ENCODE measurements around the gene MAML2. TPM values are rescaled to one million over a fixed set of nuclear protein-coding genes. Genes with fewer than 3 reads are reported as not detected.

MAML2 gene
- total and polyA plus RNA-seq, 2 of the 8 experiments (the other 6 are each of a cell fraction or from before 2014, with no cell fraction given) = 3.8 to 6.6 TPM

GRCh38 chr11:96017856-96018255 is 325.1 kb downstream of the MAML2 start:
- 95% methylated on average over 3 of the region's 3 CpGs; no CpG with 5 or more reads in 1 of the 2 experiments for WGBS, 2 experiments (ENCODE audit: extremely low coverage in 1 of 2, insufficient coverage in 1 of 2, insufficient read length in 1 of 2, insufficient replicate concordance in 2 of 2, low coverage in 1 of 2, low lambda C conversion rate in 2 of 2, missing lambda C conversion rate in 1 of 2)
- no peak for TF ChIP-seq POLR2A (IDR thresholded peaks at IDR 0.05; ENCODE audit: control extremely low read depth in 1 of 2, low read depth in 2 of 2, low read length in 2 of 2)
- TF ChIP-seq KDM5A (IDR thresholded peaks at IDR 0.05; ENCODE audit: low read length) = no peak
- TF ChIP-seq CHD2 (IDR thresholded peaks at IDR 0.05; ENCODE audit: low read length) = no peak
- no peak for TF ChIP-seq SIN3A (conservative IDR thresholded peaks at IDR 0.05 in 1 of 2, IDR thresholded peaks at IDR 0.05 in 1 of 2; ENCODE audit: low read depth in 1 of 2, low read length in 2 of 2)
- no peak for TF ChIP-seq CTCF (IDR thresholded peaks at IDR 0.05; ENCODE audit: control extremely low read depth in 1 of 3, insufficient read depth in 1 of 3, low read depth in 1 of 3, low read length in 3 of 3)
- no peak for TF ChIP-seq CEBPB (IDR thresholded peaks at IDR 0.05; ENCODE audit: low read depth, low read length)
- TF ChIP-seq CHD1 (IDR thresholded peaks at IDR 0.05; ENCODE audit: low read depth, low read length) = no peak
- no peak for TF ChIP-seq POLR2AphosphoS5 (IDR thresholded peaks at IDR 0.05; ENCODE audit: low read depth, low read length)
- no peak for TF ChIP-seq FOSL1 (IDR thresholded peaks at IDR 0.05; ENCODE audit: insufficient read depth, low read depth, low read length)
- no peak for TF ChIP-seq POU5F1 (IDR thresholded peaks at IDR 0.05; ENCODE audit: low read depth, low read length)
- TF ChIP-seq RBBP5 (IDR thresholded peaks at IDR 0.05; ENCODE audit: borderline replicate concordance, low read depth, low read length) = no peak
- TF ChIP-seq CBX8 (IDR thresholded peaks at IDR 0.05; ENCODE audit: borderline replicate concordance, low read depth, low read length) = no peak

More at GRCh38 chr11:96017856-96018255, 325.1 kb downstream of the MAML2 start:
- H4K8ac ChIP-seq (ENCODE audit: extremely low read depth, insufficient read depth, low read length) = no peak overlapping the region
- H3K14ac ChIP-seq (ENCODE audit: insufficient read length) = no peak overlapping the region
- no peak overlapping the region for H3K18ac ChIP-seq (ENCODE audit: extremely low read depth, low read length)
- H3K4me3 ChIP-seq (ENCODE audit: extremely low read depth in 1 of 4, insufficient read depth in 2 of 4, low read depth in 3 of 4, low read length in 4 of 4) = no peak overlapping the region
- no peak overlapping the region for H3K23ac ChIP-seq (ENCODE audit: insufficient read length)
- H3K36me3 ChIP-seq (ENCODE audit: control insufficient read depth in 2 of 4, insufficient read depth in 4 of 4, low read length in 3 of 4) = no peaks in the 10 kb centered on the region
- H2BK20ac ChIP-seq (ENCODE audit: low read length) = no peak overlapping the region
- no peak overlapping the region for H2BK15ac ChIP-seq (ENCODE audit: low read length)
- no peaks in the 10 kb centered on the region for H3K79me2 ChIP-seq (ENCODE audit: control insufficient read depth in 1 of 2, insufficient read depth in 2 of 2, low read length in 2 of 2)
- H3K79me1 ChIP-seq (ENCODE audit: low read depth, low read length) = no peaks in the 10 kb centered on the region
- H3K4me2 ChIP-seq (ENCODE audit: insufficient read depth in 1 of 2, low read depth in 2 of 2, low read length in 2 of 2) = no peak overlapping the region
- H3K23me2 ChIP-seq (ENCODE audit: low read depth, low read length) = no peaks in the 10 kb centered on the region
- H2BK5ac ChIP-seq (ENCODE audit: low read depth, low read length) = no peak overlapping the region
- no peak overlapping the region for H3K4ac ChIP-seq (replicated peaks; ENCODE audit: insufficient read length, low read depth, low read length)
- no peak overlapping the region for H4K91ac ChIP-seq (replicated peaks; ENCODE audit: insufficient read length, low read length)
- peaks cover 0 to 10% (median 7%) of the 10 kb centered on the region in 4 experiments; a peak in 6 of 7 replicates for H3K4me1 ChIP-seq (replicated peaks in 1 of 4; ENCODE audit: control insufficient read depth in 3 of 4, insufficient read depth in 4 of 4, low read length in 3 of 4)
- no peaks in the 10 kb centered on the region for H3K9me3 ChIP-seq (ENCODE audit: insufficient read depth in 2 of 2, low read depth in 1 of 2, low read length in 1 of 2)
- peaks cover 0 to 2% (median 0%) of the 10 kb centered on the region in 4 experiments; a peak in 1 of 7 replicates for H3K27me3 ChIP-seq (replicated peaks in 1 of 4; ENCODE audit: control insufficient read depth in 3 of 4, extremely low read depth in 1 of 4, insufficient read depth in 3 of 4, low read length in 3 of 4)
- FAIRE-seq (no peak), DNase-seq (ENCODE audit: low read depth in 1 of 2, low spot score in 2 of 2) (no peak)
- H3K9ac ChIP-seq (replicated peaks in 1 of 4; ENCODE audit: extremely low read depth in 1 of 4, low read depth in 3 of 4, low read length in 3 of 4) = no peak overlapping the region
- H3K27ac ChIP-seq (ENCODE audit: low read depth, low read length) = no peak overlapping the region
- ChIA-PET CTCF (ENCODE audit: partially characterized antibody) (interaction anchor here (0.6 kb wide), 1 partner anchor 325 kb away, joined by 3 read pairs; the partner anchor contains the start of gene MAML2), POLR2A (ENCODE audit: partially characterized antibody) (interaction anchor here (1.7 kb wide), 1 partner anchor 94 kb away, joined by 4 read pairs; the partner anchor contains the start of gene MTMR2)
- peak overlapping the region; percentile 39 for H3K56ac ChIP-seq (replicated peaks; ENCODE audit: insufficient read length, low read depth, low read length)
- no peak overlapping the region for H2AFZ ChIP-seq (ENCODE audit: low read length)
- H4K20me1 ChIP-seq (replicated peaks in 1 of 2; ENCODE audit: control insufficient read depth in 1 of 2, insufficient read depth in 2 of 2, low read length in 2 of 2) = no peaks in the 10 kb centered on the region
- no peak overlapping the region for H2BK12ac ChIP-seq (ENCODE audit: low read depth, low read length)
- H2BK120ac ChIP-seq (replicated peaks; ENCODE audit: low read depth, low read length) = no peak overlapping the region
- no peak overlapping the region for H4K5ac ChIP-seq (ENCODE audit: insufficient read length, low read depth, low read length)
- H2AK5ac ChIP-seq (ENCODE audit: low read depth, low read length) = no peak overlapping the region
